ENCODE measurements around the gene TENM4.
A peak's percentile ranks its signal among the peaks of the same experiment; 100 is the strongest.

Gene TENM4

DNA sequence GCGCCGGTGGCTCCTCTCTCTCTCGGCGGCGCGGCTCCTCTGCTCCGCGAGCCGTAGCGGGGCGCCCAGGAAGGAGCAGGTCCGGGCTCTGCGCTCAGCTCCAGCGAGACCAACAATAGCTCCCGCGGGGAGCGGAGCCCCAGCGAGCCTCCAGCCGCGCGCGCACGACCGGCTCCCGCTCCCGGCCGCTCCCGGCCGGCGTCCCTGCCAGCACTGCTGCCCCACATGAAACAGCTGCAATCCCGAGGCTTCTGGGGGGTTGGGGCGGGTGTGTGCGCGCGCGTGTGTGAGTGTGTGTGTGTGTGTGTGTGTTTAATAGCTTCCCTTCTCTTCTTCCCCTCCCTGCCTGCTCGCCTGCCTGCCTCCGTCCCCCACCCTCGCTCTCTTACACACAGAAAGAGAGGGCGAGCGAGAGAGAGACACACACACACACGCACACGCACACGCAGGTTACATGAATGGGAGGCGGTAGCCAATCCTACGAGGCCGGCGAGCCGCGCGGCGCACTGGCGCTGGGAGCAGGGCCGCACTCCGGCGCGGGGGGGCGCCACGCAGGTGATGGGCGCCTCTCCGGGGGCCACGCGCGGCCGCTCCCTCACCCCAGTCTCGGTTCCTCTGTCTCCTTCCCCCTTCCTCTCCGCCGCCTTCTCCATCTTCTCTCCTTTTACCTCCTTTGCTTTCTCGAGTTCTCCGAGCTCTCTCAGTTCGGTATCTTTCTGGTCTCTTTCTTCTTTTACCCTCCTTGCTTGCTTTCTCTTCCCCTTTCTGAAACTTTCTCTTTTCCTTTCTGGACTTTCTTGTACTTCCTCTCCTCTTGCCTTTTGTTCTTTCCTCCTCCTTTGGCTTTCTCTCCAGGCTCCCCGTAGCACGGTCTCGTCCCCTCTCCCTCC lies at the start of gene TENM4:
TSS of gene TENM4 (minus strand) at position 460 of the 890 bp plus-strand sequence. CDS start 371,086 bp downstream, outside the sequence.
- Histone ChIP-seq H3K4me3 (ENCODE audit: low read depth in 1 of 2, low read length in 2 of 2) (peak within 1 kb of the TSS; percentile 56 to 64), H3K36me3 (ENCODE audit: control insufficient read depth in 1 of 2, insufficient read depth in 2 of 2, low read length in 2 of 2) (no peaks in the 10 kb centered on the region), H3K27ac (ENCODE audit: low read length) (peak within 1 kb of the TSS; percentile 45), H3K27me3 (ENCODE audit: low read depth, low read length) (peaks cover 28% of the 10 kb centered on the region), H3K9me3 (ENCODE audit: control insufficient read depth in 1 of 2, low read length in 2 of 2) (no peaks in the 10 kb centered on the region), H3K4me1 (ENCODE audit: control insufficient read depth in 1 of 2, insufficient read depth in 2 of 2, low read length in 2 of 2) (peaks cover 3 to 35% of the 10 kb centered on the region in 2 donors)

DNA sequence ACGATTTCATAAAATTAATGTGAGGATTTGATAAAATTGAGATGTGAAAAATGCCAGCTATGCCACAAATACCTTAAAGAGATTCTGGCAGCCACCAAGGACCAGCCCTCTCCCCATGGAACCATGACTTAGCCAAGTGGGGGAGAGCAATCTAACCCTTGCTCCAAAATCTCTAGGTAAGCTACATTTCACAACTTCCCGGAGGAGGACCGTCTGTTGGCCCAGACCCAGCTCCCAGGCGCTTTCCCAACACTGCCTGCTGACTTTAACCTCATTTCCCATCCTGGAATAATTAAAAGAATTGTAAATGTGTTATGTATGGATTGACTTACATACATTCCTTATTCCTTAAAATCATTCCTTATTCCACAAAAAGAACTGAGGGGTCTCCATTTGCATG lies 47.5 kb upstream of the TENM4 start:
- Histone ChIP-seq H3K36me3 (ENCODE audit: control insufficient read depth in 1 of 2, insufficient read depth in 2 of 2, low read length in 2 of 2) (no peaks in the 10 kb centered on the region), H3K9me3 (ENCODE audit: control insufficient read depth in 1 of 2, low read length in 2 of 2) (no peaks in the 10 kb centered on the region), H3K4me3 (ENCODE audit: low read depth in 1 of 2, low read length in 2 of 2) (no peak overlapping the region), H3K27ac (ENCODE audit: low read length) (no peak overlapping the region), H3K27me3 (ENCODE audit: low read depth, low read length) (no peaks in the 10 kb centered on the region), H3K4me1 (ENCODE audit: control insufficient read depth in 1 of 2, insufficient read depth in 2 of 2, low read length in 2 of 2) (no peaks in the 10 kb centered on the region)

DNA sequence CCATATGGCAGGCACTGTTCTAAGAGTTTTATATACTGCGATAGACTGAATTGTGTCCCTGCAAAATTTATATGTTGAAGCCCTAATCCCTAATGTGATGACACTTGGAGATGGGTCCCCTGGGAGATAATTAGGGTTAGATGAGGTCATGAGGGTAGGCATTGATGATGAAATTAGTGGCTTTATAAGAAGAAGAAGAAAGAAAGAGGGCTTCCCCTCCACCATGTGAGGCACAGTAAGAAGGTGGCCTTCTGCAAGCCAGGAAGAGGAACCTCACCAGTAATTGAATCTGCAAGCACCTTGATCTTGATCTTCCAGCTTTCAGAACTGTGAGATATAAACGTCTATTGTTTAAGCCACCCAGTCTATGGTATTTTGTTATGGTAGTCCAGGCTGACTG lies 46.6 kb upstream of the TENM4 start:
- H3K9me3 ChIP-seq (ENCODE audit: control insufficient read depth in 1 of 2, low read length in 2 of 2): no peaks in the 10 kb centered on the region

DNA sequence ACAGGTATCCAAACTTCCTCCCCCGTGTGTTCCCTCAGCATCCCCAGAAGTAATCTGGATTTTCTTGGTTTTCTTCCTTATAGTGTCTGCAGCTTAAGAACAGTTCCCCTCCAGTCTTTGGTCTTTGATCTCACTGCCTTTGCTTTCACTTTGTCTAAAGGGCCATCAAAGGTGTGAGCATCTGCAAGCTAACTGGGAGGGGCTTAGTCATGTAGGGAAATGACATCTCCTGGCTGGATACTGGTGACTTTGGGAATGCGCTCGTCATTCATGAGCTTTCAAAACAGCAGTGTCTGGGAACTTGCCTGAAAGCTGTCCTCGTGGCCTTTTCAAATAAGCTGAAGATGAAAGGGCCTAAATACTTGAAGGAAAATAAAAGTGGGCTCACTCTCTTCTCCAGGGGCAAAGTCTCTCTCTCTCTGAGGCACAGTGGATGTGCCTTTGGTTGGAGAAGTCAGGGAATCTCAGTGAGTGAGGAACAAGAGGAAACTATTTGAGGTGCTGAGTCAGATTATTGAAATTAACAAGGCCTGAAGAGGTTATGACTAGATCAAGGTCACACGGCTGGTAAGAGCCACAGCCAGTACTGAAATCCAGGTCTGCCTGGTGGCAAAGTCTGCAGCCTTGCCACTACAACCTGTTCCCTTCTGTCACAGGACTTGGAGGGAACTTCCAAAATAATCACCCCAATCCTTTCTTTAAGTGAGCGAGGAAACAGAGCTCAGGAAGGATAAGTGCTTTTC lies 45.6 kb upstream of the TENM4 start:
- H3K4me3 ChIP-seq (ENCODE audit: low read depth in 1 of 2, low read length in 2 of 2): no peak overlapping the region
- no peaks in the 10 kb centered on the region for H3K4me1 ChIP-seq (ENCODE audit: control insufficient read depth in 1 of 2, insufficient read depth in 2 of 2, low read length in 2 of 2)
- no peaks in the 10 kb centered on the region for H3K27me3 ChIP-seq (ENCODE audit: low read depth, low read length)
- no peaks in the 10 kb centered on the region for H3K9me3 ChIP-seq (ENCODE audit: control insufficient read depth in 1 of 2, low read length in 2 of 2)
- no peak overlapping the region for H3K27ac ChIP-seq (ENCODE audit: low read length)
- no peaks in the 10 kb centered on the region for H3K36me3 ChIP-seq (ENCODE audit: control insufficient read depth in 1 of 2, insufficient read depth in 2 of 2, low read length in 2 of 2)

More for the DNA sequence above, 46.6 kb upstream of the TENM4 start:
- no peaks in the 10 kb centered on the region for H3K4me1 ChIP-seq (ENCODE audit: control insufficient read depth in 1 of 2, insufficient read depth in 2 of 2, low read length in 2 of 2)
- no peak overlapping the region for H3K27ac ChIP-seq (ENCODE audit: low read length)
- no peaks in the 10 kb centered on the region for H3K36me3 ChIP-seq (ENCODE audit: control insufficient read depth in 1 of 2, insufficient read depth in 2 of 2, low read length in 2 of 2)
- no peak overlapping the region for H3K4me3 ChIP-seq (ENCODE audit: low read depth in 1 of 2, low read length in 2 of 2)
- no peaks in the 10 kb centered on the region for H3K27me3 ChIP-seq (ENCODE audit: low read depth, low read length)

DNA sequence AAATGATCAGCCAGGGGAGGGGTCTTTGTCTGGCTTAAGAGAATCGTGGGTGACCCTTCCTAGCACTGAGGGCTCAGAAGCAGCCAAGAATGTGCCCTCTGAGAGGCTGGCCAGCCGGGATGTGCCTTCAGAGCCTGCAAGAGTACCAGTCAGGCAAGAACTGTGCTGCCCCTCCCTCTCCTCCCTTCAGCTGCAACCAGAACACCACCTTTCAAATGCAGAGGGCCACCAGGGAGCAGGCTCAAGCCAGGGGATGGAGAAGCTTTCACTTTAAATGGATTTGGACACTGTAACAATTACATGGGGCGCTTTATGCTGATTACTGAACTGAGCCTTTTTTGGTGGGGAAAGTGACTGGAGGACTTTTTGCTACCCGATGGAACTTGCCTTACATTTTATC lies 44.9 kb upstream of the TENM4 start:
- Histone ChIP-seq H3K4me1 (ENCODE audit: control insufficient read depth in 1 of 2, insufficient read depth in 2 of 2, low read length in 2 of 2) (no peaks in the 10 kb centered on the region), H3K27ac (ENCODE audit: low read length) (no peak overlapping the region), H3K27me3 (ENCODE audit: low read depth, low read length) (no peaks in the 10 kb centered on the region), H3K36me3 (ENCODE audit: control insufficient read depth in 1 of 2, insufficient read depth in 2 of 2, low read length in 2 of 2) (no peaks in the 10 kb centered on the region), H3K4me3 (ENCODE audit: low read depth in 1 of 2, low read length in 2 of 2) (no peak overlapping the region), H3K9me3 (ENCODE audit: control insufficient read depth in 1 of 2, low read length in 2 of 2) (no peaks in the 10 kb centered on the region)

DNA sequence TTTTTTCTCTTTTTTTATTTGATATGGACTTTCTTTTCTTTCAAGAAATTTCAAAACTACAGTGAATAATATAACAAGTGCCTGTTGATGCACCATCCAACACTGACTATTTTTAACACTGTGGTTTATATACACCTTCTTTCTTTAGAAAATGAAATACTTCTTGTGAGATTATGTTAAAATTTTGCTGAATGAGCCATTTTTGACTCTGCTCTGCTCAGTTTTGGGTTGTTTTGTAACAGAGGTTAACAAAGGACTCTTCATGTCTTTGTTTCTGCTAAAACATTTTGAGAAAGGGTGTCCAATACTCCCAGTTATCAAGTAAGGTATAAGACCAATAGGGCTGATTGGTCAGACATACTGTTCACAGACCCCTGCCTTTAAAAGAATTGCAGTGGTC lies 44.0 kb upstream of the TENM4 start:
- no peaks in the 10 kb centered on the region for H3K27me3 ChIP-seq (ENCODE audit: low read depth, low read length)
- H3K4me1 ChIP-seq (ENCODE audit: control insufficient read depth in 1 of 2, insufficient read depth in 2 of 2, low read length in 2 of 2): no peaks in the 10 kb centered on the region
- H3K9me3 ChIP-seq (ENCODE audit: control insufficient read depth in 1 of 2, low read length in 2 of 2): no peaks in the 10 kb centered on the region
- H3K36me3 ChIP-seq (ENCODE audit: control insufficient read depth in 1 of 2, insufficient read depth in 2 of 2, low read length in 2 of 2): no peaks in the 10 kb centered on the region
- no peak overlapping the region for H3K27ac ChIP-seq (ENCODE audit: low read length)
- H3K4me3 ChIP-seq (ENCODE audit: low read depth in 1 of 2, low read length in 2 of 2): no peak overlapping the region

DNA sequence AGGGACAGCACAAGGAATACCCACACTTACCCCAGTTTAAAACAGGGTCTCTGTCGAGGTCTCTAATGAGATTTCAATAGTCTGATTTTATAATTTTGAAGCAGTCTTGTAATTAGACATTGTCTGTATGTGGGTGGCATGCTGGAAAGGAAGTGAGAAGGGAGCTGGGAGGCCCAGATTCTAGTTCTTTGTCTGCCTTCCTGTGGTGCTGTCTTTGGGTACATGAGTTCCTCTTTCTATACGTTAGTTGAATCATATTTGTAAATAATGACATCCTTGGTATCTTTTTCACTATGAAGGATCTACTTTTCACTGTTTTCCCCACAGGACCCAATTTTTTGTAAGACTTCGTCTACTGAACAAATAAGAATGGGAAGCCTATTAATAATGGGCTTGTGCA lies 42.0 kb upstream of the TENM4 start:
- Histone ChIP-seq H3K27ac (ENCODE audit: low read length) (no peak overlapping the region), H3K27me3 (ENCODE audit: low read depth, low read length) (no peaks in the 10 kb centered on the region), H3K9me3 (ENCODE audit: control insufficient read depth in 1 of 2, low read length in 2 of 2) (no peaks in the 10 kb centered on the region), H3K4me3 (ENCODE audit: low read depth in 1 of 2, low read length in 2 of 2) (no peak overlapping the region), H3K36me3 (ENCODE audit: control insufficient read depth in 1 of 2, insufficient read depth in 2 of 2, low read length in 2 of 2) (no peaks in the 10 kb centered on the region), H3K4me1 (ENCODE audit: control insufficient read depth in 1 of 2, insufficient read depth in 2 of 2, low read length in 2 of 2) (no peaks in the 10 kb centered on the region)

DNA sequence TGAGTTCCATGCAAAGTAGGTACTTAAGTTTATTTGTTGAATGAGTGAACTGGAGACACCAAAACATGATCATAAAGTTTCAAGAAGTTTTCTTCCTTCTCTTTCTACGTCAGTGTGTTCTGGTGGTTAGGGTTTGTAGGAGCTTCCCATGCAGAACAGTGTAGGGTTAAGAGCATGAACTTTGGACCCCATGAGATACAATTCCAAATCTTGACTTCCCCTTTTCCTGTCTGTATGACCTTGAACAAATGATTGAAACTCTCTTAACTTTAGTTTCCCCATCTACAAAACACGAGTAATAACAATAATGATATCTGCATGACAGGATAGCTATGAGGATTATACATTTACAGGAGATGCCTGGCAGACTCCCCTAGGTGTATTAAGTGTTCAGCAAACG lies 41.0 kb upstream of the TENM4 start:
- Histone ChIP-seq H3K4me1 (ENCODE audit: control insufficient read depth in 1 of 2, insufficient read depth in 2 of 2, low read length in 2 of 2) (no peaks in the 10 kb centered on the region), H3K9me3 (ENCODE audit: control insufficient read depth in 1 of 2, low read length in 2 of 2) (no peaks in the 10 kb centered on the region), H3K36me3 (ENCODE audit: control insufficient read depth in 1 of 2, insufficient read depth in 2 of 2, low read length in 2 of 2) (no peaks in the 10 kb centered on the region), H3K4me3 (ENCODE audit: low read depth in 1 of 2, low read length in 2 of 2) (no peak overlapping the region), H3K27ac (ENCODE audit: low read length) (no peak overlapping the region), H3K27me3 (ENCODE audit: low read depth, low read length) (no peaks in the 10 kb centered on the region)

DNA sequence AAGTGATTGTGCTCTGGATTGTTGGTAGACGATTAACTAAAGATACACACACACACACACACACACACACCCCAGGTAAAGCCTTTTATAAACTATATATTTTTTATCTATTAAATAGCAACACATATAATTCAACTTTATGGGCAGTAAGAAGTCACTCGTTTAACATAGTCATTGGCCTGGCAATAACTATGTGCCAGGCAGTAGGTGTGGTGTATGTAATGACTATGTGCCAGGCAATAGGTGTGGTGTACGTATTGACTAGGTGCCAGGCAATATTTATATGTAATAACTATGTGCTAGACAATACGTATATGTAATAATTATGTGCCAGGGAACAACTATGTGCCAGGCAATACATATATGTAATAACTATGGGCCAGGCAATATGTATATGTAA lies 40.0 kb upstream of the TENM4 start:
- H3K27ac ChIP-seq (ENCODE audit: low read length): no peak overlapping the region
- no peaks in the 10 kb centered on the region for H3K4me1 ChIP-seq (ENCODE audit: control insufficient read depth in 1 of 2, insufficient read depth in 2 of 2, low read length in 2 of 2)
- H3K4me3 ChIP-seq (ENCODE audit: low read depth in 1 of 2, low read length in 2 of 2): no peak overlapping the region
- no peaks in the 10 kb centered on the region for H3K9me3 ChIP-seq (ENCODE audit: control insufficient read depth in 1 of 2, low read length in 2 of 2)
- H3K27me3 ChIP-seq (ENCODE audit: low read depth, low read length): no peaks in the 10 kb centered on the region
- H3K36me3 ChIP-seq (ENCODE audit: control insufficient read depth in 1 of 2, insufficient read depth in 2 of 2, low read length in 2 of 2): no peaks in the 10 kb centered on the region

DNA sequence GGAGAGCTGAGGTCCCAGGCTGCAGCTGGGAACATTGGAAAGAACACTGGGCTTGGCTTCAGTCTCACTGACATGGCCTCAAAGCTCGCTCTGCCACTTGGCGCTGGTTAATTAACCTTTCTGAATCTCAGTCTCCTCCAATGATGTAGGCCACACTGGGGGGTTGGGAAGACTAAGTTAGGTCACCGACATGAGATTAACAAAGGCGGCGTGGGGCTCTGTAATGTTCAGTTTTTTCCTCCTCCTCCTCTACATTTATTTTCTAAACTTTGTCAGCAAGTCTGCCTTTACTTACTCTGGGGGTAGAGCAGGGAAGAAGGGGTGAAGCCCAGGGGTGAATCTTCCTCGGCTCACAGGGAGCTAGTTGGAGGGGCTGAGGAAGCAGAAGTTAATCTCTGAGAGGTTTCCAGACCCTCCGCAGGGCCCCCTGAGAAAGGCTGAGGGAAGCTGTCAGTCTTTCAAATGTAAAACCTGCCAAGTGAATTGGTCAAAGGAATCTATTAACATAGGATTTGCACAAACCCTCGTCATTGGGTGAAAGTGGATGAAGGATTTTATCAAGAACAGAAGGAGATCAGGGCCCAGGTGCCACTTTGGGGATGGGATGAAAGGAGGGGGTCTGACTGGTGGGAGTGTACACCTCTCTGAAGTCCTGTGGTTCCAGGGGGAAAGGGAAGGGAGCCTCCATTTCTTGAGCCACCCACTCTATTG lies 32.1 kb upstream of the TENM4 start:
- Histone ChIP-seq H3K36me3 (ENCODE audit: control insufficient read depth in 1 of 2, insufficient read depth in 2 of 2, low read length in 2 of 2) (no peaks in the 10 kb centered on the region), H3K27ac (ENCODE audit: low read length) (no peak overlapping the region), H3K9me3 (ENCODE audit: control insufficient read depth in 1 of 2, low read length in 2 of 2) (no peaks in the 10 kb centered on the region), H3K27me3 (ENCODE audit: low read depth, low read length) (no peaks in the 10 kb centered on the region), H3K4me3 (ENCODE audit: low read depth in 1 of 2, low read length in 2 of 2) (no peak overlapping the region), H3K4me1 (ENCODE audit: control insufficient read depth in 1 of 2, insufficient read depth in 2 of 2, low read length in 2 of 2) (no peaks in the 10 kb centered on the region)

Measured in muscle layer of duodenum (tissue), 2 donors.